GM10266 (cell line): ENCODE measurements around the gene PRKCQ.

Experiments
- DNase-seq: peaks from one replicate; pipeline ENCODE4 v3.0.0; 2012; ENCODE audit errors: extremely low spot score
- TF ChIP-seq, protein P1 (sequence below): IDR thresholded peaks from 2 replicates; pipeline ENCODE4 v1.5.1; 2012; ENCODE audit warnings: mild to moderate bottlenecking, low read depth; ENCODE audit not compliant: control insufficient read depth, insufficient read depth; ENCODE audit errors: missing control alignments

Gene PRKCQ

DNA sequence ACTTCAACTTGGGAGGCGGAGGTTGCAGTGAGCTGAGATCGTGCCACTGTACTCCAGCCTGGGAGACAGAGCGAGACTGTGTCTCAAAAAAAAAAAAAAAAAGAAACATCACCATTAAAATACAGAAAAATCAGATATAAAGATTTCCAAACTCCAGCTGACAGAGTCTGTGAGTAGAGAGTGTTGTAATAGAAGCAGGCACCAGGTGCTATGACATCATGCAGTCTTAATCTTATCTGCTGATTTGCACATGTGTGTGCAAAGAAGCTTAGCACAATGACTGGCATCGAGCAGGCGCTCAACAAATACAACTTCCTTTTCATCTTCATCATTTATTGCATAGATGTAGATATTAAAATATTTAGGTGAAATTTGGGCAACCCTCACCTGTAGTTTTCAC lies 92.2 kb downstream of the PRKCQ start:
- DNase-seq = no peak
- TF ChIP-seq, protein P1, sequence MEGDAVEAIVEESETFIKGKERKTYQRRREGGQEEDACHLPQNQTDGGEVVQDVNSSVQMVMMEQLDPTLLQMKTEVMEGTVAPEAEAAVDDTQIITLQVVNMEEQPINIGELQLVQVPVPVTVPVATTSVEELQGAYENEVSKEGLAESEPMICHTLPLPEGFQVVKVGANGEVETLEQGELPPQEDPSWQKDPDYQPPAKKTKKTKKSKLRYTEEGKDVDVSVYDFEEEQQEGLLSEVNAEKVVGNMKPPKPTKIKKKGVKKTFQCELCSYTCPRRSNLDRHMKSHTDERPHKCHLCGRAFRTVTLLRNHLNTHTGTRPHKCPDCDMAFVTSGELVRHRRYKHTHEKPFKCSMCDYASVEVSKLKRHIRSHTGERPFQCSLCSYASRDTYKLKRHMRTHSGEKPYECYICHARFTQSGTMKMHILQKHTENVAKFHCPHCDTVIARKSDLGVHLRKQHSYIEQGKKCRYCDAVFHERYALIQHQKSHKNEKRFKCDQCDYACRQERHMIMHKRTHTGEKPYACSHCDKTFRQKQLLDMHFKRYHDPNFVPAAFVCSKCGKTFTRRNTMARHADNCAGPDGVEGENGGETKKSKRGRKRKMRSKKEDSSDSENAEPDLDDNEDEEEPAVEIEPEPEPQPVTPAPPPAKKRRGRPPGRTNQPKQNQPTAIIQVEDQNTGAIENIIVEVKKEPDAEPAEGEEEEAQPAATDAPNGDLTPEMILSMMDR = no peak

DNA sequence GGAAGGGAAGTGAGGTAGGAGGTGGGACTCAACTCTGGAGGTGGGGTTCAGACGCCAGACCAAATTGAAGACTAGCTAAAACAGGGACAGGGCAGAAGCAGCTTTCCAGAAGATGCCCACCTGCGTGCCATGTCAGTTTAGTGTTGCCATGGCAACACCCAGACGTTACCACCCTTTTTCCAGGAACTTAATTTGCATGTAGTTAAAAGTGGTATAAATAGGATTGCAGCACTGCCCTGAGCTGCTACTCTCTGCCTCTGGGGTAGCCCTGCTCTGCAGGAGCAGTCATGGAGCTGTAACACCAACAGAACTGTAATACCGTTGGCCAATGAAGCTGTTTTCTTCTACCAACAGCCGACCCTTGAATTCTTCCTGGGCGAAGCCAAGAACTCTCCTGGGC lies 93.8 kb downstream of the PRKCQ start:
- TF ChIP-seq, protein P1 = no peak
- DNase-seq = no peak

DNA sequence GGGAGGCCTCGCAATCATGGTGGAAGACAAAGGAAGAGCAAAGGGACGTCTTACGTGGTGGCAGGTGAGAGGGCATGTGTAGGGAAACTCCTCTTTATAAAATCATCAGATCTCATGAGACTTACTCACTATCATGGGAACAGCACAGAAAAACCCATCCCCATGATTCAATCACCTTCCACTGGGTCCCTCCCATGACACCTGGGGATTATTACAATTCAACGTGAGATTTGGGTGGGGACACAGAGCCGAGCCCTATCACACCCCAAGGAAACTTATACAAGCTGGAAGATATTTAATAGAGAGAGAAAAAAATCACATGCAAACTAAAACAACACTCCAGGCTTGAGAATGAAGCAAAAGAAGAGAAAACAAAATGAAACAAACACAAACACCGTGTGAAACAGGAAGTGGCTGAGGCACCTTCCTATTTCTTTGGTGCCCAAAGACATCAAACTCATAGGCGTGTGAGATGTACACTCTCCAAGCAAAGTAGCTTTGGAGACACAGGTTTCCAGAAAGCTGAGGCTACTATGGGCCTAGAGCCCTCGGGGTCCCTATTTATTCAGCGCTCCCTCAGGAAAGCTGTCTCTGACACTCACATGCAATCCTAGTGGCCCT lies 97.2 kb downstream of the PRKCQ start:
- DNase-seq = no peak
- TF ChIP-seq, protein P1 = no peak

GRCh38 chr10:6478722-6479121 lies 101.4 kb downstream of the PRKCQ start:
- no peak for DNase-seq
- TF ChIP-seq, protein P1 = no peak

DNA sequence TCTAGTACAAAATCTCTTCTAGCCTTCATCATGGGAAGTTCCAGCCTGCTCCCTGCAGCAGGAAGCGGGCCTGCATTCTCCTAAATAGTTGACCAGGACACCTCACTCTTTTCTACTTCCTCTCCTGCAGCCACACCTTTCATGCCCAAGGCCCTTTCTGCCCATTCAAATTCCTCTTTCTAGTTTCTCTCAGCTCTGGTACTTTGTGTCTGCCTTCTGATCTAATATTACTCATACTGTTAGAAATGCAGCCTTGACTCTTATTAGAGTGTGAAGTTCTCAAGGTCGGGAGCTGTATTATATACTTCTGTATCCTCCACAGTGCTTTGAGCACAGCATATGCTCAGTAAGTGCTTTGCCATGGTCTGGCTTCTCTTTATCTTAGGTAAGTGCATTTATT lies 103.1 kb downstream of the PRKCQ start:
- TF ChIP-seq, protein P1 = no peak
- no peak for DNase-seq

DNA sequence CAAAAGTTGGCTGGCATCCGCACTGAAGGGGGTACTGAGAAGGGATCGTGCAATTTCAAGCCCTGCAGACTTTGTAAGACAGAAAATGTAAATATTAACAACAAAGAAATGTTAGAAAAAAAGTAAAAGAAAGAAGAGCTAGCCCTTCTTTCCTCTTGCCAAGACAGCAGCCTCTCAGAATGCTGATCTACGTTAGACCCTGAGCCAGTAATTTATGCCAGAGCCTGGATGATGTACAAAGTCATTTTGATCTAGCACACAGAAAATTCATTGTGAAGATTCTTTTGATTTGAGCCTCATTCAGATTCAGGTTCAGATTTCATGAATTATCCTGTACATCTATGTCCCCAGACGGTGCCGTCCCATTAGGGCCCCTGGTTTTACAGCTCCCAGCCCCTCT lies 105.2 kb downstream of the PRKCQ start:
- TF ChIP-seq, protein P1 = no peak
- no peak for DNase-seq

GRCh38 chr10:6473901-6474370 lies 106.1 kb downstream of the PRKCQ start:
- peak; percentile 52 for DNase-seq
- TF ChIP-seq, protein P1 = no peak
